Esophagus (tissue), 2 donors: ENCODE measurements around the gene KCNG2. TPM values are rescaled to one million over a fixed set of nuclear protein-coding genes. Genes with fewer than 3 reads are reported as not detected.

Experiments
- H3K27ac ChIP-seq, 2 donors: one replicate each; pipeline ENCODE4 v1.5.1; 2013; ENCODE audit warnings: low read depth in 2 of 2, mild to moderate bottlenecking in 2 of 2, inconsistent platforms in 1 of 2, low read length in 1 of 2, moderate library complexity in 1 of 2
- H3K27me3 ChIP-seq, 2 donors: one replicate each; pipeline ENCODE4 v1.6.1; 2013; ENCODE audit warnings: low read length in 2 of 2, control low read depth in 1 of 2, mild to moderate bottlenecking in 1 of 2; ENCODE audit not compliant: insufficient read depth in 2 of 2, control insufficient read depth in 1 of 2
- H3K36me3 ChIP-seq, 2 donors: one replicate each; pipeline ENCODE4 v1.6.1; 2013; ENCODE audit warnings: low read length in 1 of 2; ENCODE audit not compliant: control insufficient read depth in 2 of 2, insufficient read depth in 2 of 2
- H3K4me1 ChIP-seq, 2 donors: one replicate each; pipeline ENCODE4 v1.6.1; 2013; ENCODE audit warnings: low read length in 1 of 2; ENCODE audit not compliant: control insufficient read depth in 2 of 2, insufficient read depth in 2 of 2
- H3K4me3 ChIP-seq, 2 donors: one replicate each; pipeline ENCODE4 v1.5.1; 2013; ENCODE audit warnings: low read length in 2 of 2, mild to moderate bottlenecking in 2 of 2, low read depth in 1 of 2, moderate library complexity in 1 of 2
- H3K9me3 ChIP-seq, 2 donors: one replicate each; pipeline ENCODE4 v1.6.1; 2013; ENCODE audit warnings: mild to moderate bottlenecking in 2 of 2, low read depth in 1 of 2, low read length in 1 of 2, moderate library complexity in 1 of 2; ENCODE audit not compliant: control insufficient read depth in 2 of 2, insufficient read depth in 1 of 2
- WGBS, 2 donors: extraction: QIAGEN DNeasy Blood & Tissue Kit; methylation state at CpG; one replicate each; pipeline ENCODE4 v1.1.7; 2013; 5-methylcytosine and 5-hydroxymethylcytosine counted together
- polyA plus RNA-seq, 2 donors: library from polyadenylated mRNA; stranded (reverse); fragments of 200-250 nt; gene quantifications; one replicate each; pipeline ENCODE4 v1.2.3, GENCODE V29; 2013
- donor health status: healthy with polysubstance abuse.
- donor health status: Bipolar disorder and iron deficiency.

Gene KCNG2
- polyA plus RNA-seq, 2 donors, result 0.04 TPM; not detected in 1

- H3K4me1 ChIP-seq, result peaks cover 0 to 3% of the 10 kb centered on the region in 2 donors
- H3K4me3 ChIP-seq, result no peak overlapping the region
- H3K9me3 ChIP-seq, result peaks cover 0 to 2% of the 10 kb centered on the region in 2 donors
- 30 to 44% methylated on average over 7 of the region's 7 CpGs for WGBS, 2 donors
- H3K27ac ChIP-seq, result no peak overlapping the region
- no peaks in the 10 kb centered on the region for H3K36me3 ChIP-seq
- H3K27me3 ChIP-seq, result peaks cover 7 to 13% of the 10 kb centered on the region in 2 donors
Observed at GRCh38 chr18:79796016-79796415, 1.7 kb upstream of the KCNG2 start.

DNA sequence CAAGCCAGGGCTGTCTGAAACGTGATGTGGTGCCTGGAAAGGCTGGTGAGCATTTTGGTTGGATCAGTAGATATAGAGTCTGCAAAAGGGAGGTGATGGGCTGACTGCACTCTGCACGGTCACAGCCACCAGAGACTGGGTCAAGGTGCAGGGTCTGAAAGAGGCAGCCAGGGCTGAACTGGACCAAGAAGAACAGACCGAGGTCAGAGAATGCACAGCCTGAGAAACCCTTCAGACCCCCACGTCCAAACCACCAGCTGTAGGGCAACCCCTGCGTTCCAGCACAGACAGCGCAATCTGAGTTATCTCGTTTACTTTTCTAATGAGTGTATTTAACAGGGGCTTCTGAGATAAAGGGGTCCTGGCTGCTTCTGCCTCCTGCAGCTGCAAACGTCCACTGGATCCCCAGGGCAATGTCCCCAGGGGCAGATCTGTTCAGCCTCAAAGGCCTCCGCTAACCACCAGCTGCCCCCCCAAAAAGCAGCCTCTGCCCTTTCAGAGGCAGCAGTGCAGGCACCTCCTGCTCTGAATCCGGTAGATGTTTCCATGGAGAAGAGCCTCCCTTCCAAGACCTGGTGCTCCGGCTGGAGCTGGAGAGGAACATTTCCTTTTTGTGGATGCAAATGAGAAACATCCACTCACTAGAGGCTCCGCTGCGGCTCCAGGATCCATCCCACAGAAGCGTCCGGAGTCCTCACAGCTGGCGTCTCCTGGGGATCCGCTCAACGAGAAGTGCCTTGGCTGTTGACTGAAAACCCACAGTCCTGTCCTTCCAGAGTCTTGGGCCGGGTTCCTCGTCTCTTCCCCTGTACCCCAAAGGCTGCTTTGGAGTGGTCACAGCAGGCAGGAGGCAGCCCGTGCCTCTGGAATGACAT lies 970 bp upstream of the KCNG2 start:
- Histone ChIP-seq H3K4me3 (no peak overlapping the region), H3K4me1 (peaks cover 0 to 3% of the 10 kb centered on the region in 2 donors), H3K36me3 (no peaks in the 10 kb centered on the region), H3K9me3 (peaks cover 0 to 2% of the 10 kb centered on the region in 2 donors), H3K27ac (no peak overlapping the region), H3K27me3 (peaks cover 7 to 13% of the 10 kb centered on the region in 2 donors)
- 31 to 38% methylated on average over 21 of the region's 21 CpGs for WGBS, 2 donors

GRCh38 chr18:79798346-79798998 lies 734 bp downstream of the KCNG2 start:
- no peaks in the 10 kb centered on the region for H3K36me3 ChIP-seq
- no peak overlapping the region for H3K27ac ChIP-seq
- WGBS, 2 donors, result 0 to 2% methylated on average over 64 to 78 of the region's 78 CpGs
- peak overlapping the region in 1 of 2 donors; percentile 19 for H3K4me3 ChIP-seq
- peaks cover 7 to 13% of the 10 kb centered on the region in 2 donors for H3K27me3 ChIP-seq
- peaks cover 0 to 3% of the 10 kb centered on the region in 2 donors for H3K4me1 ChIP-seq
- H3K9me3 ChIP-seq, result peaks cover 0 to 2% of the 10 kb centered on the region in 2 donors

DNA sequence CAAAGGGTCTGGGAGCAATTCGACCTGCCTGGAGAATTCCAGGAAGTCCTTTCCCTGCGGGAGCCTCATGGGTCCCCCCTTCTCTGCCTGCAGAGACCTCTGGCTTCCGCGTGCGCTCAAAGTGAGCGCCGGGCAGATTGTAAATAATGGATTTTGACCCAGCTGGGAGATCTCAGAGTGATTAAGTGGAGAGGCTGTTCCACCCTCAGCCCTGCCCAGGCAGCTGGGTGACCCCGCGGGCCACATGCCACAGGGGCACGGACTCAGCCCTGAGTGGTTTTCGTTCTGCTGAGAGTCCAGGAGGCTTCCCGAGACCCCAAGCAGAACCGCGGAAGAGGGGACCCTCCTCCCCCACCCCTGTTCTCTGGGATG lies 1.2 kb downstream of the KCNG2 start:
- Histone ChIP-seq H3K9me3 (peaks cover 0 to 2% of the 10 kb centered on the region in 2 donors), H3K27me3 (peaks cover 7 to 13% of the 10 kb centered on the region in 2 donors), H3K4me3 (no peak overlapping the region), H3K27ac (no peak overlapping the region), H3K4me1 (peaks cover 0 to 3% of the 10 kb centered on the region in 2 donors), H3K36me3 (no peaks in the 10 kb centered on the region)
- WGBS, 2 donors, result 5 to 7% methylated on average over 14 of the region's 14 CpGs

- Histone ChIP-seq H3K9me3 (peaks cover 0 to 2% of the 10 kb centered on the region in 2 donors), H3K4me1 (peaks cover 0 to 3% of the 10 kb centered on the region in 2 donors), H3K36me3 (no peaks in the 10 kb centered on the region), H3K27me3 (peaks cover 7 to 13% of the 10 kb centered on the region in 2 donors), H3K4me3 (no peak overlapping the region), H3K27ac (no peak overlapping the region)
- WGBS, 2 donors, result 71 to 76% methylated on average over 30 of the region's 30 CpGs
Observed at GRCh38 chr18:79799619-79800370, 2.1 kb downstream of the KCNG2 start.

- Histone ChIP-seq H3K4me3 (no peak overlapping the region), H3K36me3 (no peaks in the 10 kb centered on the region), H3K9me3 (peaks cover 0 to 2% of the 10 kb centered on the region in 2 donors), H3K27ac (no peak overlapping the region), H3K27me3 (peaks cover 7 to 13% of the 10 kb centered on the region in 2 donors), H3K4me1 (peaks cover 0 to 3% of the 10 kb centered on the region in 2 donors)
- 92 to 93% methylated on average over 39 of the region's 39 CpGs for WGBS, 2 donors
Observed at GRCh38 chr18:79800371-79801180, 2.8 kb downstream of the KCNG2 start.

GRCh38 chr18:79801217-79801616 lies 3.5 kb downstream of the KCNG2 start:
- 92 to 94% methylated on average over 13 of the region's 13 CpGs for WGBS, 2 donors
- Histone ChIP-seq H3K4me3 (no peak overlapping the region), H3K36me3 (no peaks in the 10 kb centered on the region), H3K27me3 (peaks cover 7 to 13% of the 10 kb centered on the region in 2 donors), H3K9me3 (no peaks in the 10 kb centered on the region), H3K27ac (no peak overlapping the region), H3K4me1 (peaks cover 0 to 3% of the 10 kb centered on the region in 2 donors)

DNA sequence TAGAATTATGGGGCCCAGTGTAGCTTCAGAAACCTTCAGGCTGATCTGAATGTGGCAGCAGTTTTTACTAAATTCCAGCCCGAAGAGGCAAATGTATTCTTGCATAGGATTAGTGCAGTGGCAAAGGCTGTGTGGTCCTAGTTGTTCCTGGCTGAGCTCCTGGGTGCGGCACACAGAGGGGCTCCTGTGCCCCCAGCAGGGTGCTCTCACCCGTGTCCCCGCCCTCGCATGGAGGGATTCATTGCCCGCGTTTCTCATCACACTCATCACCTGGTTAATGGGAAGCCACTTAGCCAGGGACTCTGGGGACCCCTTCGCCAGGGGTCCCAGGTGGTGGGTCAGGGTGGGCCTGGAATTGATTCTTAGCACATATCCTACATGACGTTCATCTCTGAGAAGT lies 3.9 kb downstream of the KCNG2 start:
- Histone ChIP-seq H3K9me3 (no peaks in the 10 kb centered on the region), H3K36me3 (no peaks in the 10 kb centered on the region), H3K27me3 (peaks cover 7 to 13% of the 10 kb centered on the region in 2 donors), H3K4me3 (no peak overlapping the region), H3K4me1 (peaks cover 0 to 3% of the 10 kb centered on the region in 2 donors), H3K27ac (no peak overlapping the region)
- WGBS, 2 donors, result 91 to 92% methylated on average over 9 of the region's 9 CpGs
